Dendritic cell treated with granulocyte-macrophage colony-stimulating factor and Interleukin-4, amounts not matched to agents 40 ng/mL and 50 ng/mL, for 4 days (primary cell): Measurements from ENCODE around the gene SLC7A11.
A peak's percentile ranks its signal among the peaks of the same experiment; 100 is the strongest.
"Not testable (repeated sequence)": the region's sequence is repeated elsewhere in the genome, so short reads cannot be mapped to it uniquely, and the experiment has no call there.

Experiments used
- H3K27ac Mint-ChIP-seq: one replicate; pipeline ENCODE4 v1.8.0; 2022; ENCODE audit warnings: mild to moderate bottlenecking, mixed read lengths
- H3K27me3 Mint-ChIP-seq: one replicate; pipeline ENCODE4 v1.8.0; 2022; ENCODE audit warnings: mild to moderate bottlenecking, mixed read lengths
- H3K36me3 Mint-ChIP-seq: one replicate; pipeline ENCODE4 v1.8.0; 2022; ENCODE audit warnings: low read depth, mixed read lengths
- H3K4me1 Mint-ChIP-seq: one replicate; pipeline ENCODE4 v1.8.0; 2022; ENCODE audit warnings: low read depth, mixed read lengths
- H3K4me3 Mint-ChIP-seq: one replicate; pipeline ENCODE4 v1.8.0; 2022; ENCODE audit warnings: mild to moderate bottlenecking, moderate library complexity, mixed read lengths
- H3K9me3 Mint-ChIP-seq: one replicate; pipeline ENCODE4 v1.8.0; 2022; ENCODE audit warnings: mixed read lengths
- intact Hi-C: fragments of 100-400 bp; cut with micrococcal nuclease; formaldehyde crosslinking; loops from one replicate; pipeline ENCODE4 v1.15.0; 2022

The SLC7A11 gene

DNA sequence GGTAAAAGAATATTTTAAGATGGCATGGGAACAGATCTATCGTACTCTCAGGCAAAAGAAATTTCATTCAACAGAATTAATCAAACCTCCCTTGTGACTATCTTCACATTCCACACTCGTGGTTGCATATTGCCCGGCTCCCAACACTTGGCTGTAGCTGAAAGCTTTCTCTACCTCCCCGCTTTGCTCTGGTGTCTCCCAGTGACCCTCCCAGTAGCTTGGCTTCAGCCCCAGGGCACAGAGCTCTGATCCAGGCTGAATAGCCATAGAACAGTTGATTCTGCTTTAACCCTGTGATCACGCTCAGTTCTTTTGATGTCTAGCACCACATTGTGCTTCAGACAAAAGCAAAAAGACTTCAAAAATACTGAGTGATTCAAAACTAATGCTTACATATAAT lies 24.6 kb downstream of the SLC7A11 start:
- peaks cover 35% of the 10 kb centered on the region for H3K4me1 Mint-ChIP-seq
- intact Hi-C loops = no loop called here
- peak overlapping the region; percentile 28 for H3K27ac Mint-ChIP-seq
- no peak overlapping the region for H3K4me3 Mint-ChIP-seq
- peaks cover 31% of the 10 kb centered on the region for H3K36me3 Mint-ChIP-seq
- H3K27me3 Mint-ChIP-seq = no peaks in the 10 kb centered on the region
- H3K9me3 Mint-ChIP-seq = no peaks in the 10 kb centered on the region

DNA sequence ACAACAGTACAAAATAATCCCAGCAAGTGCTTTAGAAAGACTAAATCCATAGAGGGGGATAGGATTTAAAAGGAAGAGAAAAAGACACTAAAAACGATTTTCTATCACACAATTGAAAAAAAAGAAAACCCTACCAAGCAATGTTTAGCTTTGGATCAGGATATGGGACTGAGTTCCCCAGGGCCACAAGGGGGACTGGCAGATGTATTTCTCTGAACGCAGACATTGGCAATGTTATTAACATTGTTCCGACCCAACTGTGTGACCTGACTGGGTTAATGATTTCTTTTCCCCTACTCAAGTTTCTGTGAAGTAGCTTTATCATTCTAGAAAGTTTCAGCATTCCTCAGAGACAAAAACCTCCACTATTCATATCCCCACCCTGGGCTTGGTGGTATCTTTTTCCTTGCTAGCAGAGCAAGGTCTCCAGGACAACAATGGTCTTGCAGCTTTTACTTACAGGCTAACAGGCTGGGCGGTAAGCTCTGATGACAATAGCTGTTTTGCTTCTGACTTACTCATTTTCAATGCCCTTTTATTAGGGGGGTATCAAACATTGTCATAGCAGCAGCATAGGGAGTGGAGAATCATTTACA lies 25.8 kb downstream of the SLC7A11 start:
- H3K4me1 Mint-ChIP-seq = peaks cover 27% of the 10 kb centered on the region
- intact Hi-C loops = no loop called here
- H3K9me3 Mint-ChIP-seq = no peaks in the 10 kb centered on the region
- peak overlapping the region; percentile 27 for H3K27ac Mint-ChIP-seq
- H3K36me3 Mint-ChIP-seq = peaks cover 31% of the 10 kb centered on the region
- H3K27me3 Mint-ChIP-seq = no peaks in the 10 kb centered on the region
- H3K4me3 Mint-ChIP-seq = no peak overlapping the region

DNA sequence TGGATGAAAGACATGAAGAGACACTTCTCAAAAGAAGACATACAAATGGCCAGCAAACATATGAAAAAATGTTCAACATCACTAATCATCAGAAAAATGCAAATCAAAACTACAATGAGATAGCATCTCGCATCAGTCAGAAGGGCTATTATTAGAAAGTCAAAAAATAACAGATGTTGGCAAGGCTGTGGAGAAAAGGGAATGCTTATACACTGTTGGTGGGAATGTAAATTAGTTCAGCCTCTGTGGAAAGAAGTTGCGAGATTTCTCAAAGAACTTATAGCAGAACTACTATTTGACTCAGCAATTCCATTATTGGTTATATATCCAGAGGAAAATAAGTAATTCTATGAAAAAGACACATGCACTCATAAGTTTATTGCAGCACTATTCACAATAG lies 31.6 kb downstream of the SLC7A11 start:
- H3K9me3 Mint-ChIP-seq, intact Hi-C loops, H3K4me3 Mint-ChIP-seq, H3K27me3 Mint-ChIP-seq: not testable (repeated sequence)
- Mint-ChIP-seq H3K27ac (peak overlapping the region; percentile 19), H3K4me1 (peaks cover 37% of the 10 kb centered on the region), H3K36me3 (peaks cover 39% of the 10 kb centered on the region)

DNA sequence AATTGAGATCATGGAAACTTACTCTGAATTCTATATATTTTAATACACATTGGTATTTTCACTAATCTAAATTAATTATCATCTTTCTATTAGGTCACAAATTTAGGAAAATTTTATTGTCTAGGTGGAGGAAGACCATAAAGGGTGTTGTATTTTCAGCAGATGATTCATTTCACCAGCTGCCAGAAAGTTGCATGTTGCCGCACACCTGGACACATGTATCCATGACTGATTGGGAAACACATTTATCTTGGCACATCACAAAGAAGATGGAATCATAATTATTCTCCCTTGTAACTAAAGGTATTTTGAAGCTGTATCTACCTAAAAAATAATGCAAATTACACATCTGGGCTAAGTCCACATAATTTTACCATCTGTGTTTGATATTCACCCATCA lies 33.1 kb downstream of the SLC7A11 start:
- no peaks in the 10 kb centered on the region for H3K27me3 Mint-ChIP-seq
- no peaks in the 10 kb centered on the region for H3K9me3 Mint-ChIP-seq
- peaks cover 31% of the 10 kb centered on the region for H3K36me3 Mint-ChIP-seq
- intact Hi-C loops = no loop called here
- no peak overlapping the region for H3K4me3 Mint-ChIP-seq
- H3K4me1 Mint-ChIP-seq = peaks cover 36% of the 10 kb centered on the region
- no peak overlapping the region for H3K27ac Mint-ChIP-seq

DNA sequence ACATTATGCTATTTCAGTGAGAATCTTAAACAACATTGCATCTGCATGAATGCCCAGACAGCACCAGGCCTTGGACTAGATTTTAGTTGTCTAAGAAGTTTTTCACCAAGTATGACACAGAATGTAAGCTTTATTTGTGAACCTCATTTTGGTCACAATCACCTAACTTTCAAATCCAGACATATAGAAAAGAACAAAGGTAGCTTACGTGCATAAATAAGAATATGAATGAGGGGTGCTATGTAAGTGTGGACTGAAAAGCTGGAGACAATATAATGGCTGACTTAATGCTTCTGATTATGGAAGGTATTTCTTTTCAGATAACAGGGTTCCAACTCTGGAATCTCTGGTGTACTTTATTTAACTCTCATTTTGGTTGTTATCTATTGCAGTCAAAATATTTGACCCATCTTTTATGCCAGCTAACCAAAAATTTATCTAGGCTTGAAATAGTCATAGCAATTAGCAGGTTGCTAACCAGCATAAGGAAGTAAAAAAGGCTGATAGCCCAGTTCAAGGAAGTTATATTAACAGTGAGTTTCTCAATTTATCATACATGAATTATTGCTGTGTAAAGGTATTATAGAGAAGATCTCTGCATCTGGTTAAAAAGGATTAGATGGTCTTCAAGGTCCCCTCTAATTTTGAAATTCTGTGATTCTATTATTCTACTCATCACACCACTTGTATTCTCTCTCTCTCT lies 36.5 kb downstream of the SLC7A11 start:
- intact Hi-C loops = no loop called here
- no peaks in the 10 kb centered on the region for H3K27me3 Mint-ChIP-seq
- peaks cover 38% of the 10 kb centered on the region for H3K4me1 Mint-ChIP-seq
- H3K27ac Mint-ChIP-seq = no peak overlapping the region
- H3K36me3 Mint-ChIP-seq = peaks cover 23% of the 10 kb centered on the region
- no peak overlapping the region for H3K4me3 Mint-ChIP-seq
- H3K9me3 Mint-ChIP-seq = no peaks in the 10 kb centered on the region

DNA sequence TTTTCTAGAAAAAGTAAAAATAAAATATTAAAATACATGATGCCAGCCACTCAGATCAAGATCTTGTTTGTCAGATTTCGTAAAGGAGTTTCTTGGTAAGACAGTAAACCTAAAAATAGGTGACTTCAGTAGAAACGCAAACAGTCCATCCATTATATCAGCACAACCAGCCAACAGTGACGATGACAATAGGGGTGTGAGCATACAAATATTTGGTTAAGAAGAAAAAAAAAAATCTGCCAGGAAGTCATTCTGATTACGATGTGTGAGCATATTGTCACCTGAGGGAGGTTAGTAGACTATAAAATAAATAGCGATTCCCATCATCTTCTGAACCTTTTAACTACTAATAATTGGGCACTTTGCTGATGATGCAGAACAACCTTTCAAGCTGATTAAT lies 37.6 kb downstream of the SLC7A11 start:
- H3K36me3 Mint-ChIP-seq = peaks cover 12% of the 10 kb centered on the region
- H3K27me3 Mint-ChIP-seq = no peaks in the 10 kb centered on the region
- H3K27ac Mint-ChIP-seq = no peak overlapping the region
- intact Hi-C loops = no loop called here
- H3K4me3 Mint-ChIP-seq = no peak overlapping the region
- H3K4me1 Mint-ChIP-seq = peaks cover 36% of the 10 kb centered on the region
- no peaks in the 10 kb centered on the region for H3K9me3 Mint-ChIP-seq

DNA sequence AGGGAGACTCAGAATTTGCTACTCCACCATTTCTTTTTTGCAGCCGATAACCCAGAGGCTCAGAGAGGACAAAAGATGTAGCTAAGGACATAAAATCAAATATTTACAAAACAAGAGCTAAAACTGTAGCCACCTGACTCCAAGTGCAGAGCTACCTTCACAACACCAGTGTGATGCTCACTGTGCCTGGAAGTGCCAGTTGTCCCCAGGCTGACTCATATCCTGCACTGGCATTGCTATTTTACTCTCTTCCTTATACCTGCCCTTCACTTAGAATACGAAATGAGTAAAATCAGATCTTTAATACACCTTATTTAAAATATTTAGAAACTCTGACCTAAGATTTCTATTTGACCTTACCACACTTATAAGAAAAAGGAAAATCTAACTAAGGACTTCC lies 39.5 kb downstream of the SLC7A11 start:
- peaks cover 35% of the 10 kb centered on the region for H3K4me1 Mint-ChIP-seq

DNA sequence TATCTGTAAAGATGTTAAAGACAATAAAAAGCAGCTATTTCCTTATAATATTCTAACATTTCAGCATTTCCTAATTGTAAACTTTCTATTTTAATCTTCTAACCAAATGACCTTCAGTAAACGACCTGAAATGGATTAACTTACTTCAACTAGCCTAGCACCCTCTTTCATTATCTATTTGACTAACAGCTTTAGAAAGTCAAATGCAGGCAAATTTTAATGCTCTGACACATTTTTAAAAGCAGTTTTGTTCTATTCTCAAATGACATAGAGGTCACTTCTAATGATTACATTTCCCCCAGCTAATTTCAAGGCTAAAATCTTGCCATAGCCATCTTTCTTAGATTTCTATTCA lies 41.9 kb downstream of the SLC7A11 start:
- H3K9me3 Mint-ChIP-seq = no peaks in the 10 kb centered on the region
- H3K36me3 Mint-ChIP-seq = peaks cover 16% of the 10 kb centered on the region
- H3K27me3 Mint-ChIP-seq = no peaks in the 10 kb centered on the region
- peaks cover 35% of the 10 kb centered on the region for H3K4me1 Mint-ChIP-seq
- H3K27ac Mint-ChIP-seq = no peak overlapping the region
- H3K4me3 Mint-ChIP-seq = no peak overlapping the region
- intact Hi-C loops = no loop called here

More for the DNA sequence above, 39.5 kb downstream of the SLC7A11 start:
- H3K27ac Mint-ChIP-seq = no peak overlapping the region
- H3K27me3 Mint-ChIP-seq = no peaks in the 10 kb centered on the region
- no peak overlapping the region for H3K4me3 Mint-ChIP-seq
- intact Hi-C loops = no loop called here
- no peaks in the 10 kb centered on the region for H3K9me3 Mint-ChIP-seq
- peaks cover 7% of the 10 kb centered on the region for H3K36me3 Mint-ChIP-seq

DNA sequence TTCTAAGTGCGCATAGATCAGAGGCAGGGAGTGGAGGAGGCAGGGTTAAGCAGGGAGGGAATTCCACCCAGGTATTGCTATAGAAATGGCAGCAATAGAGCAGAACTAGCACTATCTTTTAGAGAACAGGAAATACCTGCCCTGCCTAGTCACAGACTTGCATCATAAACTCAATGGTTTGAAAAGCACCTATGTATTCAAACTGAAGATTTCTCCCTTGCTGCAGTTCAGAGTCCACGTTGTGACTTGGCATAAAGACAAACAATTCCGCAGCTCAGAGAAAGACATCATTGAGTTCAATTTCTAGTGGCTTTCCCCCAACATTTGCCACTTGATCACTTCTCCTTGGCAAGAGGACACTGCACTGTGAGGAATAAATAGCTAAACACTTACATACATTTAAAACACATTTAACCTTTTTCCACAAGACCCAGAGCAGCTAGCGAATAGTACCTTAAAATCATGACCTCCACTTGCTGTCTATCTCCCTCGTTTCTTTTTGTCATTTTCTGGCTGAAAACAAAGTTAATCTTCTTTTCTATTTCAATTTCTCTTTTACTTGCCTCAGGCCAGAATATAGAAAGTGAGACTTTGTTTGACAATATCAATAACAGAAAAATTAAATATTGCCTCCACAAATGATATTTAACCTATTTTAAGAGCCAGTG lies 42.4 kb downstream of the SLC7A11 start:
- Mint-ChIP-seq H3K27me3 (no peaks in the 10 kb centered on the region), H3K4me3 (no peak overlapping the region), H3K27ac (no peak overlapping the region), H3K36me3 (peaks cover 17% of the 10 kb centered on the region), H3K4me1 (peaks cover 36% of the 10 kb centered on the region), H3K9me3 (no peaks in the 10 kb centered on the region)
- intact Hi-C loops = no loop called here

DNA sequence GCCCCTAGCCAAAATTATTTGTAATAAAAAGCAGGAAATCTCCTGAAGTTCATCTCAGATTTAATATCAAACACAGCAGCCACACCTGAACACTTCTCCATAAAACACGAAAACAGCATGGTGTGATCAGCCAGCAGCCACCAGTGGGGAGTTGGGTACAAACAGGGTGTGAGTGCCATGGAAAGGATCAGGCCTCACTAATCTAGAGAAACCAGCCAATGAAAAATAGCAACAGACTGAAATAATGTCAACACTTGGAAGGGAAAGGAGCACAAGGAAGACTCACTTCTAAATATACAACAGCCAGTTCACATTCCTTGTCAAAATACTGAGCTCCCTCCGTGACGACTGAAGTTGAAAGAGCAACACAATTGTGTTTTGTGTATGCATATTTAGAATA lies 46.0 kb downstream of the SLC7A11 start:
- H3K27ac Mint-ChIP-seq = peak overlapping the region; percentile 62
- intact Hi-C loops = no loop called here
- H3K36me3 Mint-ChIP-seq = peaks cover 14% of the 10 kb centered on the region
- H3K27me3 Mint-ChIP-seq = no peaks in the 10 kb centered on the region
- no peak overlapping the region for H3K4me3 Mint-ChIP-seq
- H3K9me3 Mint-ChIP-seq = no peaks in the 10 kb centered on the region
- peaks cover 38% of the 10 kb centered on the region for H3K4me1 Mint-ChIP-seq

DNA sequence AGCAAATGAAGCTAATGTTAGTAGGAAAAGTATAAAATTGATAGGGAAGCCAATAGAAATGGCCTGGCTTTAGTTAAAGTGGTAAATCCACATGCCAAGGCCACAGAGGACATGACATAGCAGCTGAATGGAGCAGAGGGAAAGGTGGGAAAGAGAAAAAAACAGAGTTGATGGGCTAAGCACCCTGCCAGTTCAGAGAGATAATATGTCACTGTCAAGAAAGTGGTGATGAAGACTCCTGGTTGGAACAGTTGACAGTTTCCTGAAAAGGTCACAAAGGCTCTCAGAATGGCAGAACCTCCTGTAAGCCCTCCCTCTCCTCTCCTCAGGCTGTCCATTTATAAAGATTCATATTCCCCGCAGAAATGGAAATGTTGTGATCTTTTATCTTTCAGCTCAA lies 48.2 kb downstream of the SLC7A11 start:
- intact Hi-C loops = loop anchor here (5.0 kb wide), 1 partner anchor 38 kb away; no protein-coding TSS in a partner anchor
- H3K4me1 Mint-ChIP-seq = peaks cover 43% of the 10 kb centered on the region

DNA sequence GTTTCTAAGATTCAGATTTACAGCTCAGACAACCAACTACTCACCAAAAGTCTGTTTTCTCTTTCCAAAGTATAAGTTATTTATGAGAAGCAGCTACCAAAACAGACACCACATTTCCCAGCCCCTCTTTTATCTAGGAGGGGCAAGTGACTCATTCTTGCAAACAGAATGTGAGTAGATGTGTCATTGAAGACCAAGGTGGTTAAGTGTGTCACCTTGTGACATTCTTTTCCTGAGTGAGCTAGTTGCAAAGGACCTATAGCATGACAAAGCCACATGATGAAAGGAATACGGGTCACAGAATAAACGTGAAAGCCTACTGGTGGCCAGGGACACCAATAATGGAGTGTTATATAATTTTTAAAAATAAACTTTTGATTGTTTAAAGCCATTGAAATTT lies 50.0 kb downstream of the SLC7A11 start:
- Mint-ChIP-seq H3K9me3 (no peaks in the 10 kb centered on the region), H3K4me1 (peaks cover 49% of the 10 kb centered on the region), H3K27me3 (no peaks in the 10 kb centered on the region), H3K27ac (no peak overlapping the region), H3K4me3 (no peak overlapping the region), H3K36me3 (peaks cover 17% of the 10 kb centered on the region)
- intact Hi-C loops = loop anchor here (5.0 kb wide), 1 partner anchor 40 kb away; no protein-coding TSS in a partner anchor

More for the DNA sequence above, 48.2 kb downstream of the SLC7A11 start:
- no peaks in the 10 kb centered on the region for H3K27me3 Mint-ChIP-seq
- H3K4me3 Mint-ChIP-seq = no peak overlapping the region
- no peaks in the 10 kb centered on the region for H3K9me3 Mint-ChIP-seq
- H3K27ac Mint-ChIP-seq = no peak overlapping the region
- peaks cover 17% of the 10 kb centered on the region for H3K36me3 Mint-ChIP-seq

DNA sequence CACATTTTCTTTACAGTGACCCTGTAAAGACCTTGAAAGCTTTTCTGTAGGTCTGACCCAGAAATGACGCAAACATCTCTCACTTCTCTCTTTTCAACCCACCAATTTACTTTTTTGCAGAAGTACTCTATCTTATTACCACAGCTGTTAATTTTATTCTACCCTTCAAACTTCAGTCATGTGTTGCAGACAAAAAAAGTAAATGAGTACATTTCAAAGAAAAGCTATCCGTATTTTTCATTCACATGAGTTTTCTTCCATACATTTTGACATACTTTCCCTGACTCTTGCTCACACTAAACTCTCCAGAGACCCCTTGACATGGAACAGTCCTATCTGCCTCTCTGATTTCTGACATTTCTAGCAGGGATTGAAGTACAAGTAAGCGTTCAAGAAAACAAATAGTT lies 51.7 kb downstream of the SLC7A11 start:
- Mint-ChIP-seq H3K4me1 (peaks cover 59% of the 10 kb centered on the region), H3K4me3 (peak overlapping the region; percentile 5), H3K36me3 (peaks cover 22% of the 10 kb centered on the region), H3K27me3 (no peaks in the 10 kb centered on the region), H3K27ac (peak overlapping the region; percentile 83), H3K9me3 (no peaks in the 10 kb centered on the region)
- intact Hi-C loops = loop anchor here (5.0 kb wide), 1 partner anchor 42 kb away; no protein-coding TSS in a partner anchor

DNA sequence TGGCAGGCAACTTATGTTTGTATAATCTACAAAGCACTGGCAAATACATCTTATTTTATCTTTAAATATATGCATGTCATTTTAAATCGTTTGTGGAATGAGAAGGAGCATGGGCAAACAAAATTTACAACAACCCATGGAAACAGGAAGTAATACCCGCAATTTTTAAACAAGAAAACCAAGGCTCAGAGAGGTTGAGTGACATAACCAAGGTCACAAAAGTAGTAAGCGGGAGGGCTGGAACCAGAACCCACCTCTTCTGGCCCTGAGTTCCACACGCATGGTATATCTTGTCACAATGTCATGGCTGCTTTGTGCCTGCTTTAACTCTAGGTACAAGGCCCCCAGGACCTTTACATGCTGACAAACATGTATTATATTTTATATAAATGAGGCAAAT lies 52.9 kb downstream of the SLC7A11 start:
- Mint-ChIP-seq H3K36me3 (peaks cover 19% of the 10 kb centered on the region), H3K4me3 (no peak overlapping the region), H3K27ac (peak overlapping the region; percentile 83), H3K27me3 (no peaks in the 10 kb centered on the region), H3K4me1 (peaks cover 56% of the 10 kb centered on the region), H3K9me3 (no peaks in the 10 kb centered on the region)
- intact Hi-C loops = loop anchor here (5.0 kb wide), 2 partner anchors 118 to 208 kb away; no protein-coding TSS in a partner anchor
